Ascending aorta (tissue), 2 donors: Measurements from ENCODE around the gene GLCE. TPM values are rescaled to one million over a fixed set of nuclear protein-coding genes. Genes with fewer than 3 reads are reported as not detected.

Experiments
- DNase-seq, 2 donors: peaks; one replicate each; pipeline ENCODE4 v3.0.0-alpha.2; 2019; ENCODE audit warnings: low spot score in 2 of 2
- H3K27ac ChIP-seq, 2 donors: fragments of 200-600 bp; sonication (generic); one replicate each; pipeline ENCODE4 v1.5.1; 2016 to 2017; ENCODE audit warnings: mild to moderate bottlenecking in 1 of 2
- H3K27me3 ChIP-seq: fragments of 200-600 bp; sonication (generic); one replicate; pipeline ENCODE4 v1.5.1; 2017
- H3K36me3 ChIP-seq, 2 donors: fragments of 200-600 bp; sonication (generic); one replicate each; pipeline ENCODE4 v1.5.1; 2016
- H3K4me1 ChIP-seq, 2 donors: fragments of 200-600 bp; sonication (generic); one replicate each; pipeline ENCODE4 v1.5.1; 2016 to 2017; ENCODE audit warnings: mild to moderate bottlenecking in 1 of 2
- H3K4me3 ChIP-seq, 2 donors: fragments of 200-600 bp; sonication (generic); one replicate each; pipeline ENCODE4 v1.5.1; 2016 to 2017; ENCODE audit warnings: mild to moderate bottlenecking in 1 of 2
- H3K9me3 ChIP-seq, 2 donors: fragments of 200-600 bp; sonication (generic); one replicate each; pipeline ENCODE4 v1.5.1; 2016
- CTCF ChIP-seq, 3 experiments: fragments of 200-600 bp in 2 of 3; fragments of 450-650 bp in 1 of 3; sonication (generic) in 2 of 3; IDR thresholded peaks; one replicate each; pipeline ENCODE4 v1.5.1; 2016 to 2019; ENCODE audit warnings: antibody characterized with exemption in 3 of 3, mild to moderate bottlenecking in 1 of 3, moderate library complexity in 1 of 3
- intact Hi-C: fragments of 100-400 bp; cut with DNase I; formaldehyde crosslinking; loops from one replicate; pipeline ENCODE4 v1.15.1; 2023
- total RNA-seq: library from RNA; depleted of rRNA; stranded (reverse); fragments of >200 nt; gene quantifications from one replicate; pipeline ENCODE4 v1.1.0, GENCODE V29; 2016

The GLCE gene
- total RNA-seq, 1 donor from 2014 or later, result 13.9 TPM

- H3K4me1 ChIP-seq, result no peaks in the 10 kb centered on the region
- peaks cover 0 to 2% of the 10 kb centered on the region in 2 donors for H3K36me3 ChIP-seq
- no peaks in the 10 kb centered on the region for H3K9me3 ChIP-seq
- H3K27me3 ChIP-seq, result no peaks in the 10 kb centered on the region
- intact Hi-C loops, result no loop called here
- TF ChIP-seq CTCF (IDR thresholded peaks at IDR 0.05), result no peak
- DNase-seq, result no peak
- H3K4me3 ChIP-seq, result no peak overlapping the region
- H3K27ac ChIP-seq, result no peak overlapping the region
Observed at GRCh38 chr15:69253156-69253555, 92.7 kb downstream of the GLCE start.

- Histone ChIP-seq H3K4me3 (no peak overlapping the region), H3K27ac (no peak overlapping the region), H3K36me3 (no peaks in the 10 kb centered on the region), H3K27me3 (no peaks in the 10 kb centered on the region), H3K9me3 (no peaks in the 10 kb centered on the region), H3K4me1 (no peaks in the 10 kb centered on the region)
- intact Hi-C loops, result loop anchor here (1.0 kb wide), 1 partner anchor 206 kb away; no protein-coding TSS in a partner anchor
- no peak for DNase-seq
- peak; percentile 8 to 50 (median 35) for TF ChIP-seq CTCF (IDR thresholded peaks at IDR 0.05)
Observed at GRCh38 chr15:69265347-69265955, 105.0 kb downstream of the GLCE start.

- H3K27ac ChIP-seq, result no peak overlapping the region
- no peaks in the 10 kb centered on the region for H3K4me1 ChIP-seq
- intact Hi-C loops, result no loop called here
- no peak for TF ChIP-seq CTCF (IDR thresholded peaks at IDR 0.05)
- no peaks in the 10 kb centered on the region for H3K9me3 ChIP-seq
- H3K4me3 ChIP-seq, result no peak overlapping the region
- DNase-seq, result no peak
- H3K36me3 ChIP-seq, result no peaks in the 10 kb centered on the region
- H3K27me3 ChIP-seq, result no peaks in the 10 kb centered on the region
Observed at GRCh38 chr15:69271217-69271616, 110.8 kb downstream of the GLCE start.

- Histone ChIP-seq H3K9me3 (no peaks in the 10 kb centered on the region), H3K27me3 (no peaks in the 10 kb centered on the region), H3K4me3 (no peak overlapping the region), H3K36me3 (no peaks in the 10 kb centered on the region), H3K27ac (no peak overlapping the region), H3K4me1 (no peaks in the 10 kb centered on the region)
- no peak for DNase-seq
- no peak for TF ChIP-seq CTCF (IDR thresholded peaks at IDR 0.05)
- intact Hi-C loops, result no loop called here
Observed at GRCh38 chr15:69272139-69272538, 111.7 kb downstream of the GLCE start.

GRCh38 chr15:69272891-69273290 is 112.5 kb downstream of the GLCE start:
- DNase-seq, result no peak
- no peaks in the 10 kb centered on the region for H3K4me1 ChIP-seq
- no peaks in the 10 kb centered on the region for H3K27me3 ChIP-seq
- no peak overlapping the region for H3K4me3 ChIP-seq
- H3K27ac ChIP-seq, result no peak overlapping the region
- intact Hi-C loops, result no loop called here
- TF ChIP-seq CTCF (IDR thresholded peaks at IDR 0.05), result no peak
- H3K36me3 ChIP-seq, result no peaks in the 10 kb centered on the region
- no peaks in the 10 kb centered on the region for H3K9me3 ChIP-seq
